Measurements from ENCODE around the gene HAVCR2.

DNA sequence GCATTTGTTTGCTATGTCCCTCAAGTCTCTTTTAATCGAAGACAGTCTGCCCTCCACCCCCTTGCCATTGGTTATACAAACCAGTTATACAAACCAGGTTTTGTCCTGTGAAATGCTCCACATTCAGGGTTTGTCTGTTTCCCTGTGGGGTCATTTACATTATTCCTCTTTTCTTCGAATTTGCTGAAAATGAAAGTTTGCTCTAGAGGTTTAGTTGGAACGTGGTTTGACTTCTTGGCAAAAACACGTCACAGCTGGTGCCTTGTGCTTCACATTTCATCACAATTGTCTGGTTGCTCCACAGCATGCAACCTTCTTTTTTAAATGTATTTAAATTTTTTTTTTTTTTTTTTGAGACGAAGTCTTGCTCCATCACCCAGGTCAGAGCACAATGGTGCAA lies 4.2 kb upstream of the HAVCR2 start:
- TF ChIP-seq POLR2AphosphoS5 (IDR thresholded peaks at IDR 0.05; ENCODE audit: low read depth, low read length) (no peak), POLR2A (IDR thresholded peaks at IDR 0.05; ENCODE audit: low read depth, low read length) (no peak)

Data from GM12891 (cell line).